OCI-LY1 (cell line): ENCODE data around the gene RMI2.

Experiments
- CTCF ChIP-seq: fragments of 200-600 bp; sonication (generic), shearing (Covaris generic); IDR thresholded peaks from 2 replicates; pipeline ENCODE4 v1.5.1; 2017; ENCODE audit warnings: mild to moderate bottlenecking, antibody characterized with exemption, low read length, moderate library complexity, mixed read lengths
- EZH2 ChIP-seq: fragments of 200-600 bp; sonication (generic), shearing (Covaris generic); IDR thresholded peaks from 2 replicates; pipeline ENCODE4 v1.8.0; 2017; ENCODE audit warnings: borderline replicate concordance, mixed run types, mild to moderate bottlenecking, antibody characterized with exemption, low read length, moderate library complexity, mixed read lengths

GRCh38 chr16:11341371-11341770 lies 3.9 kb upstream of the RMI2 start:
- TF ChIP-seq CTCF (no peak), EZH2 (no peak)
